Activated T-cell treated with anti-CD3 and anti-CD28 coated beads, Interleukin-2, amount 50 U/mL, for 72 hours (primary cell): ENCODE measurements around the gene ZNF547. TPM values are rescaled to one million over a fixed set of nuclear protein-coding genes. Genes with fewer than 3 reads are reported as not detected.

Experiments used
- ATAC-seq, 2 donors: fragments of 150-1000 bp; cut with Tn5 transposase; replicated peaks in 1 of 2; 2 replicates each; pipeline ENCODE4 v1.10.0; 2021; ENCODE audit warnings: moderate library complexity in 2 of 2, mild to moderate bottlenecking in 1 of 2
- DNase-seq, 2 donors: peaks; one replicate each; pipeline ENCODE4 v3.0.0; 2021 to 2022; ENCODE audit warnings: mixed read lengths in 1 of 2
- H3K27ac Mint-ChIP-seq: one replicate; pipeline ENCODE4 v1.8.0; 2022; ENCODE audit warnings: mild to moderate bottlenecking, moderate library complexity, mixed read lengths
- H3K27me3 Mint-ChIP-seq: one replicate; pipeline ENCODE4 v1.8.0; 2022; ENCODE audit warnings: low read depth, mixed read lengths
- H3K36me3 Mint-ChIP-seq, 2 donors: one replicate each; pipeline ENCODE4 v1.8.0; 2022; ENCODE audit warnings: mixed read lengths in 2 of 2, mild to moderate bottlenecking in 1 of 2; ENCODE audit not compliant: insufficient read depth in 2 of 2
- H3K4me1 Mint-ChIP-seq: one replicate; pipeline ENCODE4 v1.8.0; 2022; ENCODE audit warnings: low read depth, mixed read lengths
- H3K4me3 Mint-ChIP-seq, 2 donors: one replicate each; pipeline ENCODE4 v1.8.0; 2022; ENCODE audit warnings: mild to moderate bottlenecking in 2 of 2, mixed read lengths in 2 of 2, moderate library complexity in 2 of 2
- H3K9me3 Mint-ChIP-seq, 2 donors: one replicate each; pipeline ENCODE4 v1.8.0; 2022; ENCODE audit warnings: mixed read lengths in 2 of 2
- total RNA-seq, 2 donors: library from RNA; stranded (reverse); gene quantifications; one replicate each; pipeline ENCODE4 v1.2.3, GENCODE V29; 2022

The ZNF547 gene
- total RNA-seq, 2 donors from 2014 or later = 3.9 to 4.5 TPM

GRCh38 chr19:57382806-57383488 lies 19.6 kb downstream of the ZNF547 start:
- H3K4me1 Mint-ChIP-seq = no peaks in the 10 kb centered on the region
- peaks cover 18 to 25% of the 10 kb centered on the region in 2 donors for H3K9me3 Mint-ChIP-seq
- DNase-seq (no peak), ATAC-seq (no peak)
- H3K27me3 Mint-ChIP-seq = no peaks in the 10 kb centered on the region
- H3K27ac Mint-ChIP-seq = no peak overlapping the region
- H3K4me3 Mint-ChIP-seq = no peak overlapping the region
- peaks cover 18 to 30% of the 10 kb centered on the region in 2 donors for H3K36me3 Mint-ChIP-seq

- Mint-ChIP-seq H3K27ac (peak overlapping the region; percentile 86), H3K36me3 (peaks cover 17 to 50% of the 10 kb centered on the region in 2 donors), H3K4me3 (peak overlapping the region; percentile 96), H3K9me3 (peaks cover 5 to 7% of the 10 kb centered on the region in 2 donors), H3K27me3 (no peaks in the 10 kb centered on the region), H3K4me1 (peaks cover 24% of the 10 kb centered on the region)
- ATAC-seq (no peak), DNase-seq (no peak)
Measured at GRCh38 chr19:57389194-57389729, 25.9 kb downstream of the ZNF547 start.

GRCh38 chr19:57389730-57390598 lies 26.6 kb downstream of the ZNF547 start, which contains the start of gene ZNF548:
Gene ZNF548 (plus strand): TSS chr19:57389854. CDS start chr19:57390100, 246 bp downstream.
- Mint-ChIP-seq H3K4me1 (peaks cover 29% of the 10 kb centered on the region), H3K4me3 (peak within 1 kb of the TSS; percentile 96), H3K27me3 (no peaks in the 10 kb centered on the region), H3K27ac (peak within 1 kb of the TSS; percentile 86), H3K36me3 (peaks cover 24 to 55% of the 10 kb centered on the region in 2 donors), H3K9me3 (peaks cover 11 to 12% of the 10 kb centered on the region in 2 donors)
- DNase-seq = peak; percentile 97
- ATAC-seq = peak; percentile 96 to 97

- no peaks in the 10 kb centered on the region for H3K27me3 Mint-ChIP-seq
- H3K4me3 Mint-ChIP-seq = no peak overlapping the region
- H3K9me3 Mint-ChIP-seq = peaks cover 30 to 32% of the 10 kb centered on the region in 2 donors
- DNase-seq (no peak), ATAC-seq (no peak)
- H3K36me3 Mint-ChIP-seq = peaks cover 59 to 83% of the 10 kb centered on the region in 2 donors
- H3K27ac Mint-ChIP-seq = no peak overlapping the region
- peaks cover 17% of the 10 kb centered on the region for H3K4me1 Mint-ChIP-seq
Measured at GRCh38 chr19:57395710-57396109, 32.4 kb downstream of the ZNF547 start.

GRCh38 chr19:57398868-57399267 lies 35.5 kb downstream of the ZNF547 start:
- no peak overlapping the region for H3K27ac Mint-ChIP-seq
- H3K9me3 Mint-ChIP-seq = peaks cover 31 to 35% of the 10 kb centered on the region in 2 donors
- H3K4me3 Mint-ChIP-seq = no peak overlapping the region
- H3K4me1 Mint-ChIP-seq = peaks cover 9% of the 10 kb centered on the region
- H3K36me3 Mint-ChIP-seq = peaks cover 54 to 71% of the 10 kb centered on the region in 2 donors
- no peak for ATAC-seq
- no peaks in the 10 kb centered on the region for H3K27me3 Mint-ChIP-seq
- DNase-seq = no peak

GRCh38 chr19:57403737-57404563 lies 40.6 kb downstream of the ZNF547 start:
- Mint-ChIP-seq H3K27ac (no peak overlapping the region), H3K4me3 (no peak overlapping the region), H3K4me1 (no peaks in the 10 kb centered on the region), H3K36me3 (peaks cover 9 to 22% of the 10 kb centered on the region in 2 donors), H3K27me3 (no peaks in the 10 kb centered on the region), H3K9me3 (peaks cover 0 to 9% of the 10 kb centered on the region in 2 donors)
- DNase-seq = no peak
- no peak for ATAC-seq

- peak; percentile 53 to 54 for ATAC-seq
- DNase-seq = peak; percentile 76 to 81
- peaks cover 0 to 8% of the 10 kb centered on the region in 2 donors for H3K9me3 Mint-ChIP-seq
- peaks cover 2 to 6% of the 10 kb centered on the region in 2 donors for H3K36me3 Mint-ChIP-seq
- peak overlapping the region; percentile 76 for H3K27ac Mint-ChIP-seq
- no peak overlapping the region for H3K4me3 Mint-ChIP-seq
- H3K27me3 Mint-ChIP-seq = no peaks in the 10 kb centered on the region
- peaks cover 11% of the 10 kb centered on the region for H3K4me1 Mint-ChIP-seq
Measured at GRCh38 chr19:57406516-57407123, 43.3 kb downstream of the ZNF547 start.

- peak within 1 kb of the TSS; percentile 91 to 98 for H3K4me3 Mint-ChIP-seq
- H3K9me3 Mint-ChIP-seq = peaks cover 9 to 12% of the 10 kb centered on the region in 2 donors
- DNase-seq (peak; percentile 89 to 96), ATAC-seq (peak; percentile 100)
- H3K4me1 Mint-ChIP-seq = peaks cover 25% of the 10 kb centered on the region
- H3K27ac Mint-ChIP-seq = peak within 1 kb of the TSS; percentile 49
- no peaks in the 10 kb centered on the region for H3K27me3 Mint-ChIP-seq
- peaks cover 17 to 20% of the 10 kb centered on the region in 2 donors for H3K36me3 Mint-ChIP-seq
Measured at GRCh38 chr19:57410877-57411671, 47.7 kb downstream of the ZNF547 start, which contains the start of gene ZNF17. Gene ZNF17 (plus strand): TSS chr19:57411161. CDS start chr19:57413616, 2,455 bp downstream.

GRCh38 chr19:57419439-57419838 lies 56.1 kb downstream of the ZNF547 start:
- Mint-ChIP-seq H3K27me3 (no peaks in the 10 kb centered on the region), H3K4me3 (no peak overlapping the region), H3K4me1 (peaks cover 5% of the 10 kb centered on the region), H3K27ac (no peak overlapping the region), H3K36me3 (peaks cover 58 to 71% of the 10 kb centered on the region in 2 donors), H3K9me3 (peaks cover 28 to 47% of the 10 kb centered on the region in 2 donors)
- no peak for DNase-seq
- ATAC-seq = no peak

- Mint-ChIP-seq H3K27ac (no peak overlapping the region), H3K4me1 (peaks cover under 1% of the 10 kb centered on the region), H3K9me3 (peaks cover 20 to 41% of the 10 kb centered on the region in 2 donors), H3K27me3 (no peaks in the 10 kb centered on the region), H3K36me3 (peaks cover 48 to 62% of the 10 kb centered on the region in 2 donors), H3K4me3 (no peak overlapping the region)
- DNase-seq (no peak), ATAC-seq (no peak)
Measured at GRCh38 chr19:57421037-57421436, 57.7 kb downstream of the ZNF547 start.
